ENCODE results near the gene EHMT1.
"Not testable (repeated sequence)": the region's sequence is repeated elsewhere in the genome, so short reads cannot be mapped to it uniquely, and the experiment has no call there.

EHMT1 gene

DNA sequence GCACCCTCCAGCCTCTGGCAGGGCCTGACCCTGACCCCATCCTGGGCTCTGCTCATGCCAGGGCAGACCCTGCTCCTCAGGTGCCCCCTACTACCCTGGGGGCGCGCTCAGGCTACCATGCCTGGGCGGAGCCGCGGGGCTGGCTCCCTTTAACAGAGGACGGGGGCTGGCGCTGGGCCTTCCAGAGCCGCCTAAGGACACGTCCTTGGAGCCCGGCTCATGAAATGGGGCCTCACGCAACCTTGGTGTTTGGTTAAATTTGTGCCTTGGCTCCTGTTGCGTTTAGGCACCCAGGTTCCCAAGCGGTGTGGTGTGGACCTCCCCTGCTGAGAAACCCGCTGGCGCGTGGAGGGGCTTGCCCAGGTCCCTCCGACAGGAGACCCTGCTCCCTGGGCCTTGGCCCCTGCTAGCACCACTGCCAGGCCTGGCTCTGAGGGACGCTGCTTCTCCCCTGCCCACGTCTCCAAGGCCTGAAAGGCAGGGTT, 3.4 kb upstream of the EHMT1 start:
- DNase-seq (ENCODE audit: low read depth): no peak

- DNase-seq (ENCODE audit: low read depth): no peak
Measured at GRCh38 chr9:137619240-137620047, 639 bp downstream of the EHMT1 start.

- no peak for DNase-seq (ENCODE audit: low read depth)
Measured at GRCh38 chr9:137620048-137620405, 1.2 kb downstream of the EHMT1 start.

- no peak for DNase-seq (ENCODE audit: low read depth)
Measured at GRCh38 chr9:137620581-137620980, 1.8 kb downstream of the EHMT1 start.

GRCh38 chr9:137621131-137621757, 2.4 kb downstream of the EHMT1 start:
- no peak for DNase-seq (ENCODE audit: low read depth)

- not testable (repeated sequence) for DNase-seq (ENCODE audit: low read depth)
Measured at GRCh38 chr9:137622211-137622610, 3.4 kb downstream of the EHMT1 start.

- no peak for DNase-seq (ENCODE audit: low read depth)
Measured at GRCh38 chr9:137626464-137626863, 7.7 kb downstream of the EHMT1 start.

- DNase-seq (ENCODE audit: low read depth): not testable (repeated sequence)
Measured at GRCh38 chr9:137627406-137627805, 8.6 kb downstream of the EHMT1 start.

GRCh38 chr9:137630126-137630525, 11.3 kb downstream of the EHMT1 start:
- DNase-seq (ENCODE audit: low read depth): no peak

- DNase-seq (ENCODE audit: low read depth): no peak
Measured at GRCh38 chr9:137630679-137631078, 11.9 kb downstream of the EHMT1 start.

DNA sequence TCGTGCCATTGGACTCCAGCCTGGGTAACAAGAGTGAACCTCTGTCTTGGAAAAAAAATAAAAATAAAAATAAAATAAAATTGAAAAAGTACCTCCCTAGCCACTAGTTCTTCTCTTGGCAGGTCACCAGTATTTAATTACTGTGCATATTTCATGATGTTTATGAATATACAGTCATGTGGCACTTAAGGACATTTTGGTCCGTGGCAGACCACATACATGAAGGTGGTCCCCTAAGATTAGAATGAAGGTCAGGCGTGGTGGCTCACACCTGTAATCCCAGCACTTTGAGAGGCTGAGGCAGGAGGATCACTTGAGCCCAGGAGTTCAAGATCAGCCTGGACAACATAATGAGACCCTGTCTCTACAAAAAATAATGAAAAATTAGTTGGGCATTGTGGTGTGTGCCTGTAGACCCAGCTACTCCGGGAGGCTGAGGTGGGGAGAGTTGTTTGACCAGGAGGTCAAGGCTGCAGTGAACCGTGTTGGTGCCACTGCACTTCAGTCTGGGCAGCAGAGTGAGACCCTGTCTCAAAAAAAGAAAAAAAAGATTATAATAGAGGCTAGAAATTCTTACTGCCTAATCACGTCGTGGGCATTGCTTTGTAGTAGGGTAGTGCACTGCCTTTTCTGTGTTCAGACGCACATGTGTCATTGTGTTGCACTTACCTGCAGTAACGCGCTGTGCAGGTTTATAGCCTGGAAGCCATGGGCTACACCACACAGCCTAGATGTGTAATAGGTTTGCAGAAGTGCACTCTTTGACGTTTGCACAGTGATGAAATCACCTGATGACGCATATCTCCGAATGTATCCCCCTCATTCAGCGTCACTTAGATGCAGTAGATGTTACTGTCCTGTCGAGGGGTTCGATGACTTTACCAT, 12.8 kb downstream of the EHMT1 start:
- DNase-seq (ENCODE audit: low read depth): no peak

DNA sequence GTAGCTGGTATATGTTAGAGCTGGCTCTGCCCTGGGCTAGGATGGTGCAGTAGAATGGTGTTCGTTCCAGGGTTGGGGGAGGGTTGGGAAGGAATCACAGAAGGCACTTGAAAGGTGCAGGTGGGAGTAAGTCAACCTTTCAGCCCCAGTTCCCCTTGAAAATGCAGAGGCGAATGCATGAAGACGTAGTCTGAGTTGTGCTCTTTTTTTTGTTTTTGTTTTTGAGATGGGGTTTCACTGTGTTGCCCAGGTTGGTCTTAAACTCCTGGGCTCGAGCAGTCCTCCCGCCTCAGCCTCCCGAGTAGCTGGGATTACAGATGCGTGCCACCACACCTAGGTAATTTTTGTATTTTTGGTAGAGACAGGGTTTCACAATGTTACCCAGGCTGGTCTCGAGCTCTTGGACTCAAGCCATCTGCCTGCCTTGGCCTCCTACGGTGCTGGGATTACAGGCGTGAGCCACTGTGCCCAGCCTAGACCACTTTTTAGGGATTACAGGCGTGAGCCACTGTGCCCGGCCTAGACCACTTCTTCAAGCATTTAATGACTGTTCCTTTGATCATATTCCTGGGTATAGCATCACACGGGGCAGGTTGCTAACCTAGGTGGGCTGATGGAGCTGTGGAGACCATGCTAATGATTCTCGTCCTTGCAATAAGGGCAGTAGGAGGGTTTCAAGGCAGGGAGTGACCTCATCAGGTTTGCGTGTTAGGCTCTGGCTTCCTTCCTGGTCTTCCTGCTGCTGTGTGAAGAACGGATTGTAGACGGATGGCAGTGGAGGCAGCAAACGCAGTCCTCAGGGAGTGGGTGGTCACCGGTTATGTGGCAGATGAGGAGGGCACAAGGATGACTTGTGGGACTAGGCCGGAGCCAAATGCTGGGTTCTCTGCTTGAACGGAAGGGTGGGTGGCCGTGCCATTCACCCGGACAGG, 13.7 kb downstream of the EHMT1 start:
- DNase-seq (ENCODE audit: low read depth): no peak

DNA sequence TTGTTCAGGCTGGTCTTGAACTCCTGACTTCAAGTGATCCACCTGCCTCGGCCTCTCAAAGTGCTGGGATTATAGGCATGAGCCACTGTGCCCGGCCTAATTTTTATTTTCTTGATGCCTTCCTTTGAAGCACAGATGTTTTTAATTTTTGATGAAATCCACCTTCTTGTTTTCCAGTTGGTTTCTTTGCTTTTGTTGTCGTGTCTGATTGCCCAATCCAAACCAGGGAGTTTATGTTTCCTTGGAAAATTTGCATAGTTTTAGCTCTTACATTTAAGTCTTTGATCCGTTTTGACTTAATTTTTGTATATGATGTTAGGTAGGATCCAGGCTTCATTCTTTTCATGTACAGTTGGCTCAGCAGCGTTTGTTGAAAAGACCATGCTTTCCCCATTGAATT, 15.2 kb downstream of the EHMT1 start:
- no peak for DNase-seq (ENCODE audit: low read depth)

GRCh38 chr9:137638680-137639079, 19.9 kb downstream of the EHMT1 start:
- DNase-seq (ENCODE audit: low read depth): no peak

DNA sequence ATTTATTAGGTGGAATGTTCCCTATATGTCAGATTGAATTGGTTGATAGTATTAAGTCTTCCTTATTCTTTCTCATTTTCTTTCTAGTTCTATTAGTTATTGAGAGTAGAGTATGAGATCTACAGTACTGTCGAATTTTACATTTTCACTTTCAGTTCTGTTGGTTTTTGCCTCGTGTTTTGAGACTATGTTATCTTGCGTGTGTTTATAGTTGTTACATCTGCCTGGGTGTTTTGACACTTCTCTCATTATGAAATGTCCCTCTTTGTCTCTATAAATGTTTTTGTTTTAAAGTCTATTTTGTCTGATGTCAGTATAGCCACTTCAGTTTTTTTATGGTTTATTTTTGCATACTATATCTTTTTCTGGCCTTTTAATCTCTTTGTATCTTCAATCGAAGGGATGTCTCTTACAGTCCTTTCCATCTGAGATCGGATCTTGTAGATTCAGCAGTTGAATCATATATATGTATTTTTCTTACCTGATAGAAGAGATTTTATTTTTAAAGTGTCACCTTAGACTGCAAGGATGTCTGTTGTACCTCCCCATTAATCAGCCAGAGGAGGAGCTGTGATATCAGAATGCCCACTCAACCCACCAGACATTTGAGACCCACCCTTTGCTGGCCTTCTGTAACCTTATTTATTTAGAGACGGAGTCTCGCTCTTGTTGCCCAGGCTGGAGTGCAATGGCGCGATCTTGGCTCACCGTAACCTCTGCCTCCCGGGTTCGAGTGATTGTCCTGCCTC, 20.7 kb downstream of the EHMT1 start:
- no peak for DNase-seq (ENCODE audit: low read depth)

- DNase-seq (ENCODE audit: low read depth): no peak
Measured at GRCh38 chr9:137640862-137641261, 22.1 kb downstream of the EHMT1 start.

DNA sequence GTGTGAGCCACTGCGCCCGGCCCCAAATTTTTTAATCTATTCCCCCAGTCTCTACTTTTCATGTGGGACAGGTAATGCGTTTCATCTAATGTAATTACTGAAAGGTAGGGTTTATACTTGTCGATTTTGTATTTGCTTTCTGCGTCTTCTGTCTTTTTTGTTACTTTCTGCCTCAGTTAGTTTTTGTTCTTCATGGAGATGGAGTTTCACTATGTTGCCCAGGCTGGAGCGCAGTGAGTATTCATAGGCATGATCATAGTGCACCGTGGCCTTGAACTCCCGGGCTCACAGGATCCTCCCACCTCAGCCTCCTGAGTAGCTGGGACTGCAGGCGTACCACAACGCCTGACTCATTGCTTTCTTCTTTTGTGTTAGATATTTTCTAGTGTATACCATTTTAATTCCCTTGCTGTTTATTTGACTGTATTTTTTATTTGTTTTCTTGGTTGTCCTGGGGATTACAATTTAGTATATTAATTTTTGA, 23.4 kb downstream of the EHMT1 start:
- no peak for DNase-seq (ENCODE audit: low read depth)

DNA sequence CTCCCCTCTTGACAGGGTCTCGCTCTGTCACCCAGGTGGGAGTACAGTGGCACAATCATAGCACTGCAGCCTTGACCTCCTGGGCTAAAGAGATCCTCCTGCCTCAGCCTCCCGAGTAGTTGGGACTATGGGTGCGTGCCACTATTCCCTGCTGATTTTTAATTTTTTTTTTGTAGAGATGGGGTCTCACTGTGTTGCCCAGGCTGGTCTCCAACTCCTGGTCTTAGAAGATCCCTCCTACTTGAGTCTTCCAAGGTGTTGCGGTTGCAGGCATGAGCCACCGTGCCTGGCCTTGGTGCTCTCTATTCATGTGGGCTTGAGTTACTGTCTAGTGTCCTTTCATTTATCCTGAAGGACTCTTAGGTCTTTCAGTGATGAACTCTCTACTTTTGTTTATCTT, 24.1 kb downstream of the EHMT1 start:
- no peak for DNase-seq (ENCODE audit: low read depth)

DNA sequence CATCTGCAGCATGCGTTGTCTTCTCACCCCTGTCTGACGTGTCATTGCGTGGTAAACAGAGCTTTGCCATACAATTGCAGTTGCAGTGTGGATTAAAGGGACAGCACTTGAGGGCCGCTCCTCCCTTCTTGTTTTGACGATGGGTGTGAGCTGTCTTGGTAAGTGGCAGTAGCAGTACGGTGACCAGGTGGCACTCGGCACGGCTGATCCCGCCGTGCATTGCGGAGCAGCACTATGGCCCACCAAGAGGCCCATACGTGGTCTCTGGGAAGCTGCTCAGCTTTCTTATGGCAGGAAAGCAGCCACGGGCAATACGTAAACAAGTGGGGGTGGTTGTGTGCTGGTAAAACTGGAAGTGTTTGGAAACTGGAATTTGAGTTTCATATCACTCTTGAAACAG, 25.1 kb downstream of the EHMT1 start:
- DNase-seq (ENCODE audit: low read depth): no peak

GRCh38 chr9:137645211-137645610, 26.4 kb downstream of the EHMT1 start:
- DNase-seq (ENCODE audit: low read depth): no peak

DNA sequence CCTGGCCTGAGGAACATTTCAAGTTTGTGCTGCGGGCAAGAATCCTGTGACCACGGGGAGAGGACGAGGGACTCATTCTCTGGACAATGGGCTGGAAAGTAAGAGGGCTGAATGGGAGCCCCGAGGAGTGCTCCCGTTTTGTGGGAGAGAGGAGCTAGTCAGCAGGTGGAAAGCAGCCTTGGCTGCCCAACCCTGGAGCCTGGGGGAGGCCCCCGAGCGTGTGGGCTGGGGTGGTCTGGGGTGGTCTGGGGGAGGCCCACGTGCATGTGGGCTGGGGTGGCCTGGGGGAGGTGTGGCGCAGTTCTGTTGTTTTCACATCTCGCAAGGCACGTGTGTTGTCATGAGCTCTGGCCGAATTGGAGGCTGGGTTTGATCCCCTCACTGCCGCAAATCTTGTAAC, 27.5 kb downstream of the EHMT1 start:
- no peak for DNase-seq (ENCODE audit: low read depth)
